GM12801 (cell line): Measurements from ENCODE around the gene SERTAD4.

Experiments used
- TF ChIP-seq, protein P1 (sequence below): IDR thresholded peaks from one replicate; pipeline ENCODE4 v1.5.1; 2011; ENCODE audit warnings: control low read depth; ENCODE audit not compliant: insufficient read length; ENCODE audit errors: extremely low read depth

Gene SERTAD4

GRCh38 chr1:210235363-210236053 is 2.9 kb downstream of the SERTAD4 start:
- TF ChIP-seq, protein P1, sequence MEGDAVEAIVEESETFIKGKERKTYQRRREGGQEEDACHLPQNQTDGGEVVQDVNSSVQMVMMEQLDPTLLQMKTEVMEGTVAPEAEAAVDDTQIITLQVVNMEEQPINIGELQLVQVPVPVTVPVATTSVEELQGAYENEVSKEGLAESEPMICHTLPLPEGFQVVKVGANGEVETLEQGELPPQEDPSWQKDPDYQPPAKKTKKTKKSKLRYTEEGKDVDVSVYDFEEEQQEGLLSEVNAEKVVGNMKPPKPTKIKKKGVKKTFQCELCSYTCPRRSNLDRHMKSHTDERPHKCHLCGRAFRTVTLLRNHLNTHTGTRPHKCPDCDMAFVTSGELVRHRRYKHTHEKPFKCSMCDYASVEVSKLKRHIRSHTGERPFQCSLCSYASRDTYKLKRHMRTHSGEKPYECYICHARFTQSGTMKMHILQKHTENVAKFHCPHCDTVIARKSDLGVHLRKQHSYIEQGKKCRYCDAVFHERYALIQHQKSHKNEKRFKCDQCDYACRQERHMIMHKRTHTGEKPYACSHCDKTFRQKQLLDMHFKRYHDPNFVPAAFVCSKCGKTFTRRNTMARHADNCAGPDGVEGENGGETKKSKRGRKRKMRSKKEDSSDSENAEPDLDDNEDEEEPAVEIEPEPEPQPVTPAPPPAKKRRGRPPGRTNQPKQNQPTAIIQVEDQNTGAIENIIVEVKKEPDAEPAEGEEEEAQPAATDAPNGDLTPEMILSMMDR = no peak

DNA sequence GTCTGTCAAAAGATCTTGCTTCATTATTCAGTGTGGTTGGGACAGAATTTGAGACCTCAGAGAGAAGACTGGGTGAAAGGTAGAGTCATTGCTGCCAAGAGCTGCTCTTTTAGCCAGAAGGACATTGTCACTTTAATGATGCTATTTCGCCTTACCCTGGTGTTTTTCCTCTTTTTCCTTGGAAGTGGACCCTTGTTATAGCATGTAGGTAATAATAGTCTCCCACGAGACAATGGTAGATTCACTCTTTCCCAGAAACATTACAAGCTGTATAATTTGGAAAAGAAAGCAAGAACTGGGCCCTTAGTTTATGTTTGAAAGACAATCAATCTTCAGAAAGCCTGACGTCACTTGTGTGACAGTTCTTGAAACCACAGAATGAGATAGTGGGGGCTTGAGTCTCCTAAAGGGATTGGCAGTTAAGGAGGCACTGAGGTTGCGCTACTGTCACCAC is 3.8 kb downstream of the SERTAD4 start:
- TF ChIP-seq, protein P1 = no peak

DNA sequence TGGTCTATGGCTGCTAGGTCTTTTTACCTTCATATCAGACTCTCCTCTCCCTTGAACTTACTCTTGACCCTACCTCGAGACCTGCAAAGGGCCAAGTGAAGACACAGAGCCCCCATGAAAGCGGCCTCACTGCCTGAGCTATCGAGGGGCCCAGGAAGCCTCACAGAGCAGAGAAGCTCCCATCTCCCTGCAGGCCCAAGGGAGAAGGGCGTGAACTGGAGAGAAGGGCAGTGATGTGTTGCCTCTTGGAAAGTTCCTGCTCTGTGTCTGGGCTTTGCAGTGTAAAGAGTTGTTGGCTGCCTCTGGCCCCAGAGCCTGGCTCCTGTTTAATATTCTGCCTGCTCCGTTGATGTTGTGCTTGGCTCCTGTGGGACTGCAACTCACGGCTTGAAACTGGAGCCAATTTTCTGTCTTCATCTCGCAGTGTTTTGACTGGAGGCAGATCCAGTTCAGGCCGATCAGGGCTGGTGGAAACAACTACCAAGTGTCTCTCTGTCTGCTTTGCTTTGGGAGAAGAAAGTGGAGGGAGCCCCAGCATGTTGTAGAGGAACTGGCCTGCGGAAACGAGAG is 4.3 kb downstream of the SERTAD4 start:
- TF ChIP-seq, protein P1 = no peak

DNA sequence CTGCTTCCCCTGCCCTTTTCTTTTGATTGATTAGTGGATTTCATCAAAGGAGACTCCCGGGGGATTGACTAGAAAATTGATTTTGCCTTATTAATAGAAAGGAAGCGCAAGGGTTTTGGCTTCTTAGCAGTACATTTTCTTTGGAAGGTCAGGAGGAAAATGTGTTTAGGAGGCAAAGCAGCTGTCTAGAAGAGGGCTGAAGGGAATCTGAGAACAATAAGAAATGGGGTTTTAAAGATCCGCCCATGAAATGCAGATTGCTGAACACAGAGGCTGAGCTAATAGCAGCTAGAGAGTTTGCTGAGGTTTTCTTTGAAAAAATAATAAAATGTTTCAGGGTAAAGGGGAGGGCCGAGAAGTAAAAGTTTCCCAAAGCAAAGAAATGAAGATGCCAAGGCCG is 4.9 kb downstream of the SERTAD4 start:
- TF ChIP-seq, protein P1 = no peak

GRCh38 chr1:210237981-210238380 is 5.4 kb downstream of the SERTAD4 start:
- TF ChIP-seq, protein P1 = no peak

- TF ChIP-seq, protein P1 = no peak
Observed at GRCh38 chr1:210239349-210240111, 6.9 kb downstream of the SERTAD4 start.

- TF ChIP-seq, protein P1 = no peak
Observed at GRCh38 chr1:210241121-210241520, 8.5 kb downstream of the SERTAD4 start.
